ENCODE results near the gene MED27. TPM values are rescaled to one million over a fixed set of nuclear protein-coding genes. Genes with fewer than 3 reads are reported as not detected.

MED27 gene
- total and polyA plus RNA-seq, 12 donors, result 8.0 to 20.7 (median 17.1) TPM

DNA sequence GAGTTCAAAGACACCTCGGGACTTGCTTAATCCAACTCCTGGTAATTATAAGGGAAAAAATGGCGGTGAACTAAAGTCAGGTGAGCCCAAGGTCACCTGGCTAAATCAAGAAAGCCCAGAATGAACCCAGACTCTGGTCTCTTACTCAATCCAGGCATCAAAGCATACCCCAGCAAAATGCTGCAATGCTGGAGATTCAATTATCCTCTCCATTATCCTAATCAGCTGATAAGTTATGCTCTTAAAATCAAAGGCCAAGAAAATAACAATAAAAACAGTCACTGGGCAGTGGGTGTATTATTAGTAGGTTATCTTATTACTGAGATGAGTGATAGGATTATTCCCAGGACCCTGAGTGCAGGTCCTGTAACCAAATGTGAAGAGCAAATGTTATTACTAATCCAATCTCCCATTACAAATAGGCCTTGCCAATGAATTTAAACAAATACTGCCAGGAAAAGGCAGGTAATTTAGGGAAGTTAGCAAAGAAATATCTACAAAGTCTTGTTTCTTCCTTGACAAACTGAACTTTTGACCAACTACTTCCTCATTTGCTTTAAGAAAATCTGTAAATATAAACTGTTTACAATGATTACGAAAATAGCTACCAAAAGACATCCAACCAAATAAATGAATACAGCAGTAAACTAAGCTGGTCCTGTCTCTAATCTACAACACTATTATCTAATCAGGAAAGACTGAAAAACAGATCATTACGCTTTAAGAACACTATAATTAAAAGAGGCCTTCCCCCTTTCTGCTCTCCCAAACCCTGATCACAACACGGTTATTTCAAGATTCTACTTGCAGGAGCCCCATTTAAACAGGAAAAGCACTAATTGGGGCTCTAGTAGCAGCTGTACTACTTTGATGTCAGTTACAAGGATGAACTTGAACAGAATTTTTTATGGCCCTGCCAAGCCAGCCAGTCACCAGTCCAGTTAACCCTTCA, 103.2 kb downstream of the MED27 start:
- TF ChIP-seq, protein P1, sequence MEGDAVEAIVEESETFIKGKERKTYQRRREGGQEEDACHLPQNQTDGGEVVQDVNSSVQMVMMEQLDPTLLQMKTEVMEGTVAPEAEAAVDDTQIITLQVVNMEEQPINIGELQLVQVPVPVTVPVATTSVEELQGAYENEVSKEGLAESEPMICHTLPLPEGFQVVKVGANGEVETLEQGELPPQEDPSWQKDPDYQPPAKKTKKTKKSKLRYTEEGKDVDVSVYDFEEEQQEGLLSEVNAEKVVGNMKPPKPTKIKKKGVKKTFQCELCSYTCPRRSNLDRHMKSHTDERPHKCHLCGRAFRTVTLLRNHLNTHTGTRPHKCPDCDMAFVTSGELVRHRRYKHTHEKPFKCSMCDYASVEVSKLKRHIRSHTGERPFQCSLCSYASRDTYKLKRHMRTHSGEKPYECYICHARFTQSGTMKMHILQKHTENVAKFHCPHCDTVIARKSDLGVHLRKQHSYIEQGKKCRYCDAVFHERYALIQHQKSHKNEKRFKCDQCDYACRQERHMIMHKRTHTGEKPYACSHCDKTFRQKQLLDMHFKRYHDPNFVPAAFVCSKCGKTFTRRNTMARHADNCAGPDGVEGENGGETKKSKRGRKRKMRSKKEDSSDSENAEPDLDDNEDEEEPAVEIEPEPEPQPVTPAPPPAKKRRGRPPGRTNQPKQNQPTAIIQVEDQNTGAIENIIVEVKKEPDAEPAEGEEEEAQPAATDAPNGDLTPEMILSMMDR (IDR thresholded peaks at IDR 0.05), result no peak
- Histone ChIP-seq H3K36me3 (peaks cover 0 to 9% (median 0%) of the 10 kb centered on the region in 9 donors), H3K9me3 (no peaks in the 10 kb centered on the region), H3K27ac (peak overlapping the region in 1 of 10 donors; percentile 27), H3K4me1 (peaks cover 0 to 38% (median 19%) of the 10 kb centered on the region in 9 donors), H3K27me3 (no peaks in the 10 kb centered on the region), H3K4me3 (no peak overlapping the region)
- intact Hi-C loops (cut with DNase I), result no loop called here
- ATAC-seq (no peak), DNase-seq (no peak)
- WGBS, 2 donors, result 82 to 85% methylated on average over 5 of the region's 5 CpGs

DNA sequence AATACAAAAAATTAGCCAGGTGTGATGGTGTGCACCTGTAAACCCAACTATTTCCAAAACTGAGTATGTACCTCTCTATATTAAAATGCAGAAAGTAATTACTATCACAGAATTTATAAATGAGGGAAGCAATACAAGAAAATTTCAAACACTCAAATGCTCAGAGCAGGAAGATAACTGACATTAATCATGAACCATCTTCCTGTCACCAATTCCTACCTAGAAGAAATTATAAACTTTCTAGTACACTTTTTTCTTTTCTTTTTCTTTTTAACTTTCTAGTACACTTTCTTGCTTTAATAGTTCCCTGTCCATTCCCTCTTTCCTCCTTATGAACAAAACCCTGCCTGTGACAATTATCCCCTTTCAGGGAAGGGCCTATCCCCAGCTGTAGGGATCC, 106.8 kb downstream of the MED27 start:
- Histone ChIP-seq H3K27ac (no peak overlapping the region), H3K9me3 (no peaks in the 10 kb centered on the region), H3K4me3 (no peak overlapping the region), H3K27me3 (no peaks in the 10 kb centered on the region), H3K36me3 (peaks cover 0 to 9% (median 0%) of the 10 kb centered on the region in 9 donors), H3K4me1 (peaks cover 0 to 28% (median 8%) of the 10 kb centered on the region in 9 donors)
- intact Hi-C loops (cut with DNase I), result no loop called here
- no peak for ATAC-seq
- DNase-seq, result no peak
- TF ChIP-seq, protein P1 (IDR thresholded peaks at IDR 0.05), result no peak

DNA sequence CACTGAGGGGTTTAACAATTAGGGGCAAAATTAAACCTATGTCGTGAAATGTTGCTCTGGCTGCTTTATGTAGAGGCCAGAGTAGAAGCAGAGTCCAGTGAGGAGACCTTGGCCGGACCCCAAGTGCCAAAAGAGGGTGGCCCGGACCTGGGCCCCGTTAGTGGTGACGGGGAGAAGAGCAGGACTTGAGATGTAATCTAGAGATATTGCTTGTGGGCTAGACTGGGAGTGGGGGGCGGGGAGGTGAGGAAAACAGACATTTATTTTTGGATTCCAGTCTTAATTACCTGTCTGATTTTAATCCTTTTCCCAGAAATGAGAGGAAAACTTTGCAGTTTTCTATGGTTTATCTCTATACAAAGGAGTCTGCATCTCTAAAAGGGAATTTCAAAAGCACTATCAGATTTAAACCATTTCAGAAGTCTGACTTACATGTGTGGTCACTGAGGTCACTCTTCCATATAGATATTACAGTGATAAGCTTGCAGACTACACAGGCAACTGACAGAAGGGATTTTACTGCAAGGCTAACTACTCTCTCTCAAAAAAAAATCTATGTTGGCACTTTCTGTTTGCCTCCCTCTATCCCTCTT, 108.1 kb downstream of the MED27 start:
- Histone ChIP-seq H3K9me3 (no peaks in the 10 kb centered on the region), H3K4me1 (peaks cover 0 to 19% (median 8%) of the 10 kb centered on the region in 9 donors), H3K27me3 (no peaks in the 10 kb centered on the region), H3K27ac (no peak overlapping the region), H3K36me3 (peaks cover 0 to 9% (median 0%) of the 10 kb centered on the region in 9 donors), H3K4me3 (no peak overlapping the region)
- TF ChIP-seq, protein P1 (IDR thresholded peaks at IDR 0.05), result no peak
- DNase-seq (no peak), ATAC-seq (no peak)
- intact Hi-C loops (cut with DNase I), result no loop called here
- 66 to 80% methylated on average over 6 of the region's 6 CpGs for WGBS, 2 donors

DNA sequence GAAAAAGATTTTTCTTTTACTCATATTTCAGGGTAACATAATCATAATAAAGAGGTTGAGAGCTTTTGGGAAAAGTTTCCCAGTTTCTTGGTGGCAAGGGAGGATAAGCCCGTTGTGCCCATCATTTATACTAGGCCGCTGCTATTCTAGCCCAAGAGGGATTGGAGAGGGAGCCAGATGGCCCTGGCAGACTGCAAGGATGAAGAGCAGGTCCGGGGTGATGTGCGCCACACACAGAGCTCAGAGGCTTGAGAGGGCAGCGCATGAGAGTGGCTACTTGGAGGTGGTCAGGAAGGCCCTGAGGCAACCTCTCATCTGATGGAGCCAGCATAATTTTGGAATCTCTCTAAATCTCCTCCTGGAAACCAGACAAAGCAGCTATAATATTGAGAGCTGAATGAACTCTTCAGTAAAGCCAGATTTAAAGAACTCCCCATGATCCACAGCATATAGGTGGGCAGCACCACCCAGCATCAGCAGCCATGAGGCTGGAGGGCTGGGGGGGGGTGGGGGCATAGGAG, 110.1 kb downstream of the MED27 start:
- DNase-seq, result no peak
- TF ChIP-seq, protein P1 (IDR thresholded peaks at IDR 0.05), result no peak

More for the DNA sequence above, 110.1 kb downstream of the MED27 start:
- Histone ChIP-seq H3K27me3 (no peaks in the 10 kb centered on the region), H3K4me3 (no peak overlapping the region), H3K9me3 (no peaks in the 10 kb centered on the region), H3K4me1 (peaks cover 0 to 12% (median 0%) of the 10 kb centered on the region in 9 donors), H3K27ac (no peak overlapping the region), H3K36me3 (peaks cover 0 to 9% (median 0%) of the 10 kb centered on the region in 9 donors)
- ATAC-seq, result no peak
- WGBS, 2 donors, result 94 to 96% methylated on average over 5 of the region's 5 CpGs
- intact Hi-C loops (cut with DNase I), result no loop called here

All from heart right ventricle (tissue), 16 donors.